GM12801 (cell line): ENCODE data around the gene PTPRN2.

Source experiments
- CTCF ChIP-seq: IDR thresholded peaks from one replicate; pipeline ENCODE4 v1.5.1; 2011; ENCODE audit warnings: control low read depth; ENCODE audit not compliant: insufficient read length; ENCODE audit errors: extremely low read depth

The PTPRN2 gene

DNA sequence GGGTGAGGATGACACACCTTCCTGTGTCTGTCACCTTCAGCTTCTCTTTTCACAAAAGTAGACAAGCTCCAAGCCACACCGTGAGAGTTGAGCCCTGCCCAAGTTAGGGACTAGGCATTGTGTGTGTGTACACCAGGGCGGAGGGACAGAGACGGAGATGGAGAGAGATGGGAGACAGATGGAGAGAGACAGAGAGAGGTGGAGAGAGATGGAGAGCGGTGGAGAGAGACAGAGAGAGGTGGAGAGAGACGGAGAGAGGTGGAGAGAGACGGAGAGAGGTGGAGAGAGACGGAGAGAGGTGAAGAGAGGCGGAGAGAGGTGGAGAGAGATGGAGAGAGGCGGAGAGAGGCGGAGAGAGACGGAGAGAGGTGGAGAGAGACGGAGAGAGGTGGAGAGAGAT, 1043.8 kb downstream of the PTPRN2 start:
- TF ChIP-seq CTCF: no peak

- TF ChIP-seq CTCF: no peak
Measured at GRCh38 chr7:157543276-157543675, 1044.3 kb downstream of the PTPRN2 start.

- TF ChIP-seq CTCF: no peak
Measured at GRCh38 chr7:157542068-157543021, 1045.3 kb downstream of the PTPRN2 start.

- no peak for TF ChIP-seq CTCF
Measured at GRCh38 chr7:157541295-157542067, 1046.1 kb downstream of the PTPRN2 start.

DNA sequence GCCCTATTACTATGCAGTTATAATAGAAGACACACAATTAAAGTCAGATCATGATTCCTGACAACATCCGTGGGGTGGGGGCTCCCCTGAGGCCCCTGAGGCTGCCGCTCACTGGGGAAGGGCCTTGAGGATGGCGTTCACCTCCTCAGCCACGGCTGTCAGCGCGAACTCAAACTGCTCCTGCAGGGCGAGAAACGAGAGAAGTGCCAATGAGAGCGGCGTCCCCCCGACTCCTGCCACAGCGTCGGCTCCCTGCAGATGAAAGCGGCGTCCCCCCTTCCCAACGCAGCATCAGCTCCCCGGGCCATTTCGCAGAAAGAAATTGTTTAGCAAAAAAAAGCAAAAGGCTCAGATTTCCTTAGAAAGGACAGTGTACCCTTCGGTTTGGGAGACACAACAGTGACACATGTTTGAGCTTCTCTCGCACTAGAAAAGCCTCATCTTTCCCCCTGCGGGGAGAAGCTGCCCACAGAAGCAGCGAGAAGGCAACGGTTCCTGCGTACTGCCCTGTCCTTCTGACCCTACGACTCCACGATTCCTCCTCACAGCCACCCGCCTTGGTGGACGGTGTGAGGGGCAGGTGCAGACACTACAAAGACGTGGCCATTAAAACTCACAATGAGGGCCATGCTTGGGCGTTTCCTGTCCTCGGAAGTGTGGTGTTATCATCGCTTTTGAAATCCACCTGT, 1046.9 kb downstream of the PTPRN2 start:
- TF ChIP-seq CTCF: no peak

DNA sequence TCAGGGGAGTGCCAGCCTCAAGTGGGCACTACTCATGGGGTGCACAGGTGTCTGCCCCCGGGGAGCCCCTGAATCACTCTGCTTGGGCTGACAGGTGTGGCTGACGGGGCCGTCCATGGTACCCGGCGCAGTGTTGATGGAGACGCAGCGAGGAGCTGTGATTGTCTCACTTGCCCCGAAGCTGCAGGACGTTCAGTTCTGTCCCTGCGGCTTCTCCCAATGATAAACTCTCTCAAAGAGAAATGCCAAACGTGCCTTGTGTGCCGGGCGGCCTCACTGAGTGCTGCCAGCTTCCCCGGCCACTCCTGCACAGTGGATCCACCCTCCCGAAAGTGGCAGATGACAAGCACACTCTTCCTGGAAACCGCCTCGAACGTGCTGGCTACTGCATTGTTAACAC, 1047.6 kb downstream of the PTPRN2 start:
- no peak for TF ChIP-seq CTCF

DNA sequence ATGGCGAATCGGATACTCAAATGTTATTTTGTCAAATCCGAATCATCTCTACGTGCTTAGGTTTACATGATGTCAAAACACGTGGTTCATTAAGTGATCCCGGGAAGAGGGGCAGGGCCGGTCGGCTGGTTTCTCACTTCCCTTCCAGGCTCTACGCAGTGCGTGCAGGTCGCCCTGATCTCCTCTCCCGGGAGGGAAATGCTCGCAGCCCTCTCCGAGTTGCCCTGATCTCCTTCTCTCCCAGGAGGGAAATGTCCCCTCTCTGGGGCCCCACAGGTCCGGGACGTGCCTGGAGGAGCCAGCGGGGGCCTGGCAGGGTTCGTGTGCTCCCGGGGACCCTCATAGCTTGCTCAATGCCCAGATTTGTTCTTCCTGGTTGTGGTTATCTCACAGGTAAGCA, 1048.1 kb downstream of the PTPRN2 start:
- no peak for TF ChIP-seq CTCF
